ENCODE data around the gene ZSWIM9.

ZSWIM9 gene

GRCh38 chr19:48239120-48239519 is 68.6 kb downstream of the ZSWIM9 start:
- TF ChIP-seq REST (IDR thresholded peaks at IDR 0.05; ENCODE audit: insufficient read depth in 1 of 2, low read depth in 2 of 2, low read length in 2 of 2) (no peak), SIN3A (IDR thresholded peaks at IDR 0.05; ENCODE audit: borderline replicate concordance, insufficient read depth, low read length) (no peak), POLR2AphosphoS5 (IDR thresholded peaks at IDR 0.05; ENCODE audit: low read depth, low read length) (no peak), FOXP2 (optimal IDR thresholded peaks at IDR 0.05; ENCODE audit: borderline replicate concordance, extremely low read depth, extremely low read length, insufficient read depth) (no peak), TAF1 (IDR thresholded peaks at IDR 0.05; ENCODE audit: borderline replicate concordance, insufficient read depth, low read length) (no peak)

GRCh38 chr19:48239582-48240141 is 69.2 kb downstream of the ZSWIM9 start:
- no peak for TF ChIP-seq TAF1 (IDR thresholded peaks at IDR 0.05; ENCODE audit: borderline replicate concordance, insufficient read depth, low read length)
- no peak for TF ChIP-seq REST (IDR thresholded peaks at IDR 0.05; ENCODE audit: insufficient read depth in 1 of 2, low read depth in 2 of 2, low read length in 2 of 2)
- TF ChIP-seq POLR2AphosphoS5 (IDR thresholded peaks at IDR 0.05; ENCODE audit: low read depth, low read length) = no peak
- TF ChIP-seq FOXP2 (optimal IDR thresholded peaks at IDR 0.05; ENCODE audit: borderline replicate concordance, extremely low read depth, extremely low read length, insufficient read depth) = no peak
- TF ChIP-seq SIN3A (IDR thresholded peaks at IDR 0.05; ENCODE audit: borderline replicate concordance, insufficient read depth, low read length) = no peak

- no peak for TF ChIP-seq SIN3A (IDR thresholded peaks at IDR 0.05; ENCODE audit: borderline replicate concordance, insufficient read depth, low read length)
- TF ChIP-seq FOXP2 (optimal IDR thresholded peaks at IDR 0.05; ENCODE audit: borderline replicate concordance, extremely low read depth, extremely low read length, insufficient read depth) = no peak
- TF ChIP-seq TAF1 (IDR thresholded peaks at IDR 0.05; ENCODE audit: borderline replicate concordance, insufficient read depth, low read length) = no peak
- no peak for TF ChIP-seq REST (IDR thresholded peaks at IDR 0.05; ENCODE audit: insufficient read depth in 1 of 2, low read depth in 2 of 2, low read length in 2 of 2)
- no peak for TF ChIP-seq POLR2AphosphoS5 (IDR thresholded peaks at IDR 0.05; ENCODE audit: low read depth, low read length)
Observed at GRCh38 chr19:48244281-48244680, 73.8 kb downstream of the ZSWIM9 start.

- TF ChIP-seq TAF1 (IDR thresholded peaks at IDR 0.05; ENCODE audit: borderline replicate concordance, insufficient read depth, low read length) (no peak), REST (IDR thresholded peaks at IDR 0.05; ENCODE audit: insufficient read depth in 1 of 2, low read depth in 2 of 2, low read length in 2 of 2) (no peak), FOXP2 (optimal IDR thresholded peaks at IDR 0.05; ENCODE audit: borderline replicate concordance, extremely low read depth, extremely low read length, insufficient read depth) (no peak)
Observed at GRCh38 chr19:48246101-48246500, 75.6 kb downstream of the ZSWIM9 start.

GRCh38 chr19:48247212-48247611 is 76.7 kb downstream of the ZSWIM9 start:
- TF ChIP-seq FOXP2 (optimal IDR thresholded peaks at IDR 0.05; ENCODE audit: borderline replicate concordance, extremely low read depth, extremely low read length, insufficient read depth) (no peak), TAF1 (IDR thresholded peaks at IDR 0.05; ENCODE audit: borderline replicate concordance, insufficient read depth, low read length) (no peak), POLR2AphosphoS5 (IDR thresholded peaks at IDR 0.05; ENCODE audit: low read depth, low read length) (no peak), SIN3A (IDR thresholded peaks at IDR 0.05; ENCODE audit: borderline replicate concordance, insufficient read depth, low read length) (no peak)

Data from PFSK-1 (cell line).